ENCODE results near the gene LAMC2.

LAMC2 gene

GRCh38 chr1:183186841-183187240 lies 777 bp downstream of the LAMC2 start:
- Histone ChIP-seq H3K27ac (no peak overlapping the region), H3K9me3 (ENCODE audit: severe bottlenecking) (no peaks in the 10 kb centered on the region), H3K4me3 (ENCODE audit: low read depth, low read length) (no peak overlapping the region), H3K36me3 (no peaks in the 10 kb centered on the region), H3K27me3 (ENCODE audit: insufficient read depth, low read depth, severe bottlenecking) (no peaks in the 10 kb centered on the region)
- no peak for DNase-seq
- no peak for TF ChIP-seq CTCF (IDR thresholded peaks at IDR 0.05; ENCODE audit: low read depth, low read length)

- no peaks in the 10 kb centered on the region for H3K9me3 ChIP-seq (ENCODE audit: severe bottlenecking)
- no peaks in the 10 kb centered on the region for H3K36me3 ChIP-seq
- no peak overlapping the region for H3K4me3 ChIP-seq (ENCODE audit: low read depth, low read length)
- TF ChIP-seq CTCF (IDR thresholded peaks at IDR 0.05; ENCODE audit: low read depth, low read length): no peak
- DNase-seq: no peak
- H3K27me3 ChIP-seq (ENCODE audit: insufficient read depth, low read depth, severe bottlenecking): no peaks in the 10 kb centered on the region
- H3K27ac ChIP-seq: no peak overlapping the region
Measured at GRCh38 chr1:183188240-183188639, 2.2 kb downstream of the LAMC2 start.

- no peaks in the 10 kb centered on the region for H3K36me3 ChIP-seq
- no peak for DNase-seq
- H3K4me3 ChIP-seq (ENCODE audit: low read depth, low read length): no peak overlapping the region
- TF ChIP-seq CTCF (IDR thresholded peaks at IDR 0.05; ENCODE audit: low read depth, low read length): no peak
- no peak overlapping the region for H3K27ac ChIP-seq
- H3K27me3 ChIP-seq (ENCODE audit: insufficient read depth, low read depth, severe bottlenecking): no peaks in the 10 kb centered on the region
- H3K9me3 ChIP-seq (ENCODE audit: severe bottlenecking): no peaks in the 10 kb centered on the region
Measured at GRCh38 chr1:183191833-183192232, 5.8 kb downstream of the LAMC2 start.

- Histone ChIP-seq H3K9me3 (ENCODE audit: severe bottlenecking) (no peaks in the 10 kb centered on the region), H3K27ac (no peak overlapping the region), H3K27me3 (ENCODE audit: insufficient read depth, low read depth, severe bottlenecking) (no peaks in the 10 kb centered on the region), H3K4me3 (ENCODE audit: low read depth, low read length) (no peak overlapping the region), H3K36me3 (no peaks in the 10 kb centered on the region)
- TF ChIP-seq CTCF (IDR thresholded peaks at IDR 0.05; ENCODE audit: low read depth, low read length): no peak
- no peak for DNase-seq
Measured at GRCh38 chr1:183193963-183194525, 8.0 kb downstream of the LAMC2 start.

GRCh38 chr1:183194527-183195141 lies 8.6 kb downstream of the LAMC2 start:
- Histone ChIP-seq H3K4me3 (ENCODE audit: low read depth, low read length) (no peak overlapping the region), H3K27me3 (ENCODE audit: insufficient read depth, low read depth, severe bottlenecking) (no peaks in the 10 kb centered on the region), H3K27ac (no peak overlapping the region), H3K36me3 (no peaks in the 10 kb centered on the region), H3K9me3 (ENCODE audit: severe bottlenecking) (no peaks in the 10 kb centered on the region)
- DNase-seq: no peak
- no peak for TF ChIP-seq CTCF (IDR thresholded peaks at IDR 0.05; ENCODE audit: low read depth, low read length)

- TF ChIP-seq CTCF (IDR thresholded peaks at IDR 0.05; ENCODE audit: low read depth, low read length): no peak
- Histone ChIP-seq H3K27ac (no peak overlapping the region), H3K9me3 (ENCODE audit: severe bottlenecking) (no peaks in the 10 kb centered on the region), H3K36me3 (no peaks in the 10 kb centered on the region), H3K4me3 (ENCODE audit: low read depth, low read length) (no peak overlapping the region), H3K27me3 (ENCODE audit: insufficient read depth, low read depth, severe bottlenecking) (no peaks in the 10 kb centered on the region)
- DNase-seq: no peak
Measured at GRCh38 chr1:183195142-183195574, 9.1 kb downstream of the LAMC2 start.

Measured in WERI-Rb-1 (cell line).